ENCODE measurements around the gene NCF1.
"Not testable (repeated sequence)": the region's sequence is repeated elsewhere in the genome, so short reads cannot be mapped to it uniquely, and the experiment has no call there.

Gene NCF1

DNA sequence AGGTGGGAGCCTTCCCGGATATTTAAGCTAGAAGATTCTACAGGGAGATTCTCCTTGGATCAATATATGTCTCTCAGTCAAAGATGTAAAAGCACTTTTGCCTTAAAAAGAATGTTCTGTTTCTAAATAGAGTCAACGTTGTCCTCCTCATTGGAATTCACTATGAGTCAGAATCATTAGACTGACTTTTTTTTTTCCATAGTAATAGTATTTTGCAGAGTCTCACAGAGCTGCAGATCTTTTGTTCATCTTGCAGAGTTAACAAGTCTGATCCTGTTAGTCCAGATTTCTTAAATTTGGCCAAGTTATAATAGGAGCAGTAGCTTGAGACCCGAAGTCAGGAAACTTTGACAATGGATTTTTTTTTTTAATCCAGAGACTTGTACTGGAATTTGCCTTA, 14.8 kb upstream of the NCF1 start:
- not testable (repeated sequence) for H3K9ac ChIP-seq (ENCODE audit: low read length in 2 of 2); H3K9me3 ChIP-seq (ENCODE audit: control insufficient read depth in 2 of 2, low read length in 2 of 2); H3K4me3 ChIP-seq (ENCODE audit: low read length in 2 of 2); H3K4me1 ChIP-seq (ENCODE audit: control insufficient read depth, insufficient read depth, low read length); H3K27me3 ChIP-seq (ENCODE audit: control insufficient read depth in 1 of 2, insufficient read depth in 2 of 2, low read length in 2 of 2); H3K27ac ChIP-seq (ENCODE audit: low read length); H3K36me3 ChIP-seq (ENCODE audit: control insufficient read depth in 2 of 2, insufficient read depth in 2 of 2, low read length in 2 of 2)

- not testable (repeated sequence) for H3K9ac ChIP-seq (ENCODE audit: low read length in 2 of 2); H3K36me3 ChIP-seq (ENCODE audit: control insufficient read depth in 2 of 2, insufficient read depth in 2 of 2, low read length in 2 of 2); H3K4me1 ChIP-seq (ENCODE audit: control insufficient read depth, insufficient read depth, low read length); H3K27me3 ChIP-seq (ENCODE audit: control insufficient read depth in 1 of 2, insufficient read depth in 2 of 2, low read length in 2 of 2); H3K27ac ChIP-seq (ENCODE audit: low read length); H3K4me3 ChIP-seq (ENCODE audit: low read length in 2 of 2); H3K9me3 ChIP-seq (ENCODE audit: control insufficient read depth in 2 of 2, low read length in 2 of 2)
Observed at GRCh38 chr7:74765205-74765918, 8.4 kb upstream of the NCF1 start.

DNA sequence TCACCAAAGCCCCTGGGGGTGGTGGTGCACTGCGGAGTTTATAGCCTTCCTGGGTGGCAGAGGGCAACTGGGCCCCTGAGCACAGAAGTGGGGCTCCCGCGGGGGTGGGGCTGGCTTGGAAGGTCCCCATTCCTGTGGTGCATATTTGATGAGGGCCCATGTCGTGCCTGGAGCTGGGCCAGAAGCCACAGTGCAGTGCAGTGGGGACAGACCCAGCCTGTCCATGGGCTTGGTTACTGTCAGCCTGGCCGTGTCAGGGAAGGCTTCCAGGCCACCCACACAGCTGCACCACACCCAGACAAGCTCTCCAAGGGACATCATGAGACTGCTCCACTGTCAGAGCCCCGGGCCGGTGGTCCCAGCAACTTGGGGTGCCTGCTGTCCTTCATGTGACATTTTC, 7.3 kb upstream of the NCF1 start:
- not testable (repeated sequence) for H3K9ac ChIP-seq (ENCODE audit: low read length in 2 of 2); H3K27me3 ChIP-seq (ENCODE audit: control insufficient read depth in 1 of 2, insufficient read depth in 2 of 2, low read length in 2 of 2); H3K4me3 ChIP-seq (ENCODE audit: low read length in 2 of 2); H3K9me3 ChIP-seq (ENCODE audit: control insufficient read depth in 2 of 2, low read length in 2 of 2); H3K36me3 ChIP-seq (ENCODE audit: control insufficient read depth in 2 of 2, insufficient read depth in 2 of 2, low read length in 2 of 2); H3K4me1 ChIP-seq (ENCODE audit: control insufficient read depth, insufficient read depth, low read length); H3K27ac ChIP-seq (ENCODE audit: low read length)

DNA sequence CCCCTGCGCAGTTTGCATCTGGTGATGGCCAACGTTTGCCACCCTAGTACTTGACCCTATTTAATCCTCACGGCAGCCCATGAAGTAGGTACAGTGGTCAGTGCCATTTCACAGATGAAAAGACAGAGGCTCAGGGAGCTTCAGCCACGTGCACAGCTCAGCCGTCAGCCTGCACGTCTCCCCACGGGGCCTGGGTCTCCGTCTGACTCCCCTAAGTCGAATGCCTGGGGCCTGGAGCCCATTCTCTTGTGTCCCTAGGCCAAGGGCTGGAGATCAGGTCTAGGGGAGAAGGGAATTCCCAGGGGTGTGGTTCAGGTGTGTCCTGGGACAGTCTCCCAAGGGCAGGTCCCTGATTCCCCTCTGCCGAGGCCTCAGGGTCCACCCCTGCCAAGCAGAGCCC, 6.8 kb upstream of the NCF1 start:
- H3K9ac ChIP-seq (ENCODE audit: low read length in 2 of 2); H3K27me3 ChIP-seq (ENCODE audit: control insufficient read depth in 1 of 2, insufficient read depth in 2 of 2, low read length in 2 of 2); H3K4me3 ChIP-seq (ENCODE audit: low read length in 2 of 2); H3K4me1 ChIP-seq (ENCODE audit: control insufficient read depth, insufficient read depth, low read length); H3K9me3 ChIP-seq (ENCODE audit: control insufficient read depth in 2 of 2, low read length in 2 of 2); H3K36me3 ChIP-seq (ENCODE audit: control insufficient read depth in 2 of 2, insufficient read depth in 2 of 2, low read length in 2 of 2); H3K27ac ChIP-seq (ENCODE audit: low read length): not testable (repeated sequence)

DNA sequence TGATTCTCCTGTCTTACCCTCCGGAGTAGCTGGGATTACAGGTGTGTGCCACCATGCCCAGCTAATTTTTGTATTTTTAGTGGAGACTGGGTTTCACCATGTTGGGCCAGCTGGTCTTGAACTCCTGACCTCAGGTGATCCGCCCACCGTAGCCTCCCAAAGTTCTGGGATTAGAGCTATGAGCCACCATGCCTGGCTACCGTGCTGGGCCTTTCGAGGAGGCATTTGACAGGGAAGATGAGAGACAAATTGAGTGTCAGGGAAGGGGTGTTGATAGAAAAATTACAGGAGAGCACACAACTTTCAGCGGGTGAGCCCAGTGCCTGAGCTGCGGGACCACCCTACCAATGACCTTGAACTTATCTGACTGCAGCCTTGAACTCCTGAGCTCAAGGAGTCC, 3.7 kb upstream of the NCF1 start:
- H3K9me3 ChIP-seq (ENCODE audit: control insufficient read depth in 2 of 2, low read length in 2 of 2); H3K9ac ChIP-seq (ENCODE audit: low read length in 2 of 2); H3K4me1 ChIP-seq (ENCODE audit: control insufficient read depth, insufficient read depth, low read length); H3K27ac ChIP-seq (ENCODE audit: low read length); H3K36me3 ChIP-seq (ENCODE audit: control insufficient read depth in 2 of 2, insufficient read depth in 2 of 2, low read length in 2 of 2); H3K27me3 ChIP-seq (ENCODE audit: control insufficient read depth in 1 of 2, insufficient read depth in 2 of 2, low read length in 2 of 2); H3K4me3 ChIP-seq (ENCODE audit: low read length in 2 of 2): not testable (repeated sequence)

DNA sequence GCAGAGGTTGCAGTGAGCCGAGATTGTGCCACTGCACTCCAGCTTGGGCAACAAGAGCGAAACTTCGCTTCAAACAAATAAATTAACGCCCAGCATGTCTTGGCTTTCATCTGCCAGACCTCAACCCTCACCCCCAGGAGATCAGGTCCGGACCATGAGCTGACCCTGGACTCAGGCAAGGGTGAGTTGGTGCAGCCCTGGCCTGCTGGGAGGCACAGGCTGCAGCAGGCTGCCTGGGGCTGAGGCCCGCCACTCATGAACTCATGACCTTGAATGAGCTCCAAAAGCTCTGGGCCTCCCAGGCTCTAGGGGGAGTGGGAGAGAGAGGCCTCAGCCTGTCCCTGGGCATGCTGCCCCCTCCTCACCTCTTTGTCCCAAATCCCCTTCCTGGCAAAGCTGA, 1.7 kb upstream of the NCF1 start:
- not testable (repeated sequence) for H3K36me3 ChIP-seq (ENCODE audit: control insufficient read depth in 2 of 2, insufficient read depth in 2 of 2, low read length in 2 of 2); H3K9me3 ChIP-seq (ENCODE audit: control insufficient read depth in 2 of 2, low read length in 2 of 2); H3K9ac ChIP-seq (ENCODE audit: low read length in 2 of 2); H3K27me3 ChIP-seq (ENCODE audit: control insufficient read depth in 1 of 2, insufficient read depth in 2 of 2, low read length in 2 of 2); H3K27ac ChIP-seq (ENCODE audit: low read length); H3K4me3 ChIP-seq (ENCODE audit: low read length in 2 of 2); H3K4me1 ChIP-seq (ENCODE audit: control insufficient read depth, insufficient read depth, low read length)

- H3K4me3 ChIP-seq (ENCODE audit: low read length in 2 of 2); H3K9ac ChIP-seq (ENCODE audit: low read length in 2 of 2); H3K9me3 ChIP-seq (ENCODE audit: control insufficient read depth in 2 of 2, low read length in 2 of 2); H3K27me3 ChIP-seq (ENCODE audit: control insufficient read depth in 1 of 2, insufficient read depth in 2 of 2, low read length in 2 of 2); H3K4me1 ChIP-seq (ENCODE audit: control insufficient read depth, insufficient read depth, low read length); H3K36me3 ChIP-seq (ENCODE audit: control insufficient read depth in 2 of 2, insufficient read depth in 2 of 2, low read length in 2 of 2); H3K27ac ChIP-seq (ENCODE audit: low read length): not testable (repeated sequence)
Observed at GRCh38 chr7:74775111-74775510, 1.3 kb downstream of the NCF1 start.

GRCh38 chr7:74779053-74779452, 5.2 kb downstream of the NCF1 start:
- H3K27ac ChIP-seq (ENCODE audit: low read length); H3K36me3 ChIP-seq (ENCODE audit: control insufficient read depth in 2 of 2, insufficient read depth in 2 of 2, low read length in 2 of 2); H3K4me1 ChIP-seq (ENCODE audit: control insufficient read depth, insufficient read depth, low read length); H3K9me3 ChIP-seq (ENCODE audit: control insufficient read depth in 2 of 2, low read length in 2 of 2); H3K4me3 ChIP-seq (ENCODE audit: low read length in 2 of 2); H3K9ac ChIP-seq (ENCODE audit: low read length in 2 of 2); H3K27me3 ChIP-seq (ENCODE audit: control insufficient read depth in 1 of 2, insufficient read depth in 2 of 2, low read length in 2 of 2): not testable (repeated sequence)

DNA sequence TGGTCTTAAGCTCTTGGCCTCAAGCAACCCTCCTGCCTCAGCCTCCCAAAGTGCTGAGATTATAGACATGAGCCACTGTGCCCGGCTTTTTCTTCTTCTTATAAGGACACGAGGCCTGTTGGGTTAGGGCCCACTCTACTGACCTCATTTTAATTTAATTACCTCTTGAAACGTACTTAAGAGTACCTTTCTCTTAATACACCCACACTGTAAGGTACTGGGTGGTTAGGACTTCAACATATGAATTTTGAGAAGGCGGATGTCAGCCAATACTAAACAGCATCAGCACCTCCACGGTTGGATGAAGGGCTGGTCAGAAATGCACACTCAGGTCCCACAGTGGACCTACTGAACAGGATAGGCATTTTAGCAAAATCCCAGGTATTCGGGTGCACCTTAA, 7.9 kb downstream of the NCF1 start:
- H3K36me3 ChIP-seq (ENCODE audit: control insufficient read depth in 2 of 2, insufficient read depth in 2 of 2, low read length in 2 of 2); H3K9ac ChIP-seq (ENCODE audit: low read length in 2 of 2); H3K27me3 ChIP-seq (ENCODE audit: control insufficient read depth in 1 of 2, insufficient read depth in 2 of 2, low read length in 2 of 2); H3K4me3 ChIP-seq (ENCODE audit: low read length in 2 of 2); H3K27ac ChIP-seq (ENCODE audit: low read length); H3K9me3 ChIP-seq (ENCODE audit: control insufficient read depth in 2 of 2, low read length in 2 of 2); H3K4me1 ChIP-seq (ENCODE audit: control insufficient read depth, insufficient read depth, low read length): not testable (repeated sequence)

GRCh38 chr7:74783595-74783994, 9.8 kb downstream of the NCF1 start:
- not testable (repeated sequence) for H3K27me3 ChIP-seq (ENCODE audit: control insufficient read depth in 1 of 2, insufficient read depth in 2 of 2, low read length in 2 of 2); H3K9ac ChIP-seq (ENCODE audit: low read length in 2 of 2); H3K4me1 ChIP-seq (ENCODE audit: control insufficient read depth, insufficient read depth, low read length); H3K9me3 ChIP-seq (ENCODE audit: control insufficient read depth in 2 of 2, low read length in 2 of 2); H3K4me3 ChIP-seq (ENCODE audit: low read length in 2 of 2); H3K36me3 ChIP-seq (ENCODE audit: control insufficient read depth in 2 of 2, insufficient read depth in 2 of 2, low read length in 2 of 2); H3K27ac ChIP-seq (ENCODE audit: low read length)

DNA sequence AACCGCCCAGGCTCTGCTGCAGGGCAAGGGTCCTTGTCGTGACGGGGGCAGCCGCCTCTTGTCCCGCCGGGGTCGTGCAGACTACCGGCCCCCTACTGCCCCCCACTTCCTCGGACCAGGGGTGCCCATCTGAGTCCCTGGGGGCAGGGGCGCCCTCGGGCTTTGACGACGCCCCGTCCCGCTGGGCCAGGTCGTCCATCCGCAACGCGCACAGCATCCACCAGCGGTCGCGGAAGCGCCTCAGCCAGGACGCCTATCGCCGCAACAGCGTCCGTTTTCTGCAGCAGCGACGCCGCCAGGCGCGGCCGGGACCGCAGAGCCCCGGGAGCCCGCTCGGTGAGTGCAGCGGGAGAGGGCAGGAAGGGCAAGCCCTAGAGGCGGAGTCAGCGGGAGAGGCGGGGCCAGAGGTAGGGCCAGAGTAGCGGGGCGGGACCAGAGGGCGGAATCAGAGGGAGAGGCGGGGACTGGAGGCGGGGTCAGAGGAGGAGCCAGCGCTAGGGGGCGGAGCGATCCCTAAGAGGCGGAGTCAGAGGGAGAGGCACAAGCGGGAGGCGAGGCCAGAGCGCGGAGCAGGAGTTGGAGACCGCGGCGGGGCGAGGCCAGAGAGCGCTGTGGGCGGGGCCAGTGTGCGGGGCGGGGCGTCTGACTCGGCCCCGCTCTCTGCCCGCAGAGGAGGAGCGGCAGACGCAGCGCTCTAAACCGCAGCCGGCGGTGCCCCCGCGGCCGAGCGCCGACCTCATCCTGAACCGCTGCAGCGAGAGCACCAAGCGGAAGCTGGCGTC, 14.7 kb downstream of the NCF1 start:
- not testable (repeated sequence) for H3K9ac ChIP-seq (ENCODE audit: low read length in 2 of 2); H3K36me3 ChIP-seq (ENCODE audit: control insufficient read depth in 2 of 2, insufficient read depth in 2 of 2, low read length in 2 of 2); H3K4me1 ChIP-seq (ENCODE audit: control insufficient read depth, insufficient read depth, low read length); H3K9me3 ChIP-seq (ENCODE audit: control insufficient read depth in 2 of 2, low read length in 2 of 2); H3K27ac ChIP-seq (ENCODE audit: low read length); H3K27me3 ChIP-seq (ENCODE audit: control insufficient read depth in 1 of 2, insufficient read depth in 2 of 2, low read length in 2 of 2)
- peak overlapping the region in 1 of 2 donors; percentile 22 for H3K4me3 ChIP-seq (ENCODE audit: low read length in 2 of 2)
